Thyroid gland (tissue), 4 donors: ENCODE results near the gene CDC27. TPM values are rescaled to one million over a fixed set of nuclear protein-coding genes. Genes with fewer than 3 reads are reported as not detected.
"Not testable (repeated sequence)": the region's sequence is repeated elsewhere in the genome, so short reads cannot be mapped to it uniquely, and the experiment has no call there.

Experiments
- DNase-seq, 2 donors: peaks; one replicate each; pipeline ENCODE4 v3.0.0-alpha.2; 2019
- H3K27ac ChIP-seq, 3 donors: fragments of 200-600 bp; sonication (generic); 1 replicate in 2 of 3; 2 replicates in 1 of 3; pipeline ENCODE4 v1.5.1; 2016 to 2019; ENCODE audit warnings: mild to moderate bottlenecking in 1 of 3, moderate library complexity in 1 of 3
- H3K27me3 ChIP-seq: fragments of 200-600 bp; sonication (generic); one replicate; pipeline ENCODE4 v1.5.1; 2019
- H3K36me3 ChIP-seq, 2 donors: fragments of 200-600 bp; sonication (generic); one replicate each; pipeline ENCODE4 v1.5.1; 2016 to 2019
- H3K4me1 ChIP-seq, 2 donors: fragments of 200-600 bp; sonication (generic); one replicate each; pipeline ENCODE4 v1.5.1; 2017 to 2019
- H3K4me3 ChIP-seq, 3 donors: fragments of 200-600 bp; sonication (generic); replicated peaks in 1 of 3; 1 replicate in 2 of 3; 2 replicates in 1 of 3; pipeline ENCODE4 v1.5.1; 2016; ENCODE audit warnings: mild to moderate bottlenecking in 1 of 3
- H3K9me3 ChIP-seq: fragments of 200-600 bp; sonication (generic); one replicate; pipeline ENCODE4 v1.5.1; 2017
- POLR2A ChIP-seq, 2 donors: fragments of 450-650 bp; IDR thresholded peaks; one replicate each; pipeline ENCODE4 v1.6.1; 2017; ENCODE audit warnings: antibody characterized with exemption in 2 of 2, mild to moderate bottlenecking in 2 of 2, moderate library complexity in 1 of 2
- WGBS, 2 donors: methylation state at CpG; one replicate each; pipeline ENCODE4 v1.1.5; 2017; 5-methylcytosine and 5-hydroxymethylcytosine counted together
- intact Hi-C: fragments of 100-400 bp; cut with DNase I; formaldehyde crosslinking; loops from one replicate; pipeline ENCODE4 v1.15.1; 2023
- total RNA-seq, 4 donors: library from RNA; depleted of rRNA; stranded (reverse); fragments of >200 nt; gene quantifications; one replicate each; pipeline ENCODE4 v1.2.3, GENCODE V29; 2016
- TF ChIP-seq, protein P1 (sequence below), 6 experiments: fragments of 200-600 bp in 3 of 6; fragments of 450-650 bp in 3 of 6; sonication (generic) in 3 of 6; IDR thresholded peaks; one replicate each; pipeline ENCODE4 v1.5.1; 2016 to 2019; ENCODE audit warnings: antibody characterized with exemption in 6 of 6, mild to moderate bottlenecking in 2 of 6, inconsistent platforms in 1 of 6, moderate library complexity in 1 of 6

The CDC27 gene
- total RNA-seq, 4 donors from 2014 or later: 124 to 195 (median 181) TPM

DNA sequence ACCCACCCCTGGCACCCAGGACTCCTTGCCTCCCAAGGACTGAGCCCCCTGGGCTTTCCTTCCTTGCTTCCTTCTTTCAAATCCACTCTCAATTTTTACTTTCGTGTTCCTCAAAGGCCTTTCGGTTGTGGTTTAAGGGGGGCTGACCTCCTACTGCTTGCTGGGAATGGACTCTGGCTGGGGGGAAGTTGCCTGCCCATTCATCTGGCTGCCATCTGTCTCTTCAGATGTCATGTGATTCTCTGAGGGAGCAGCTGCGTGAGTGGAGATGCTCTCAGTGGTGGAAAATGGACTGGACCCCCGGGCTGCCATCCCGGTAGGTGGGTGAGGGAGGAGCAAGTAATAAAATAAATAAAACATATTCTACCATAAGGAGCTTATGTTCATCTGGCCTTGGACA is 116.2 kb downstream of the CDC27 start:
- H3K4me1 ChIP-seq: peaks cover 0 to 7% of the 10 kb centered on the region in 2 donors
- TF ChIP-seq POLR2A (IDR thresholded peaks at IDR 0.05): no peak
- TF ChIP-seq, protein P1, sequence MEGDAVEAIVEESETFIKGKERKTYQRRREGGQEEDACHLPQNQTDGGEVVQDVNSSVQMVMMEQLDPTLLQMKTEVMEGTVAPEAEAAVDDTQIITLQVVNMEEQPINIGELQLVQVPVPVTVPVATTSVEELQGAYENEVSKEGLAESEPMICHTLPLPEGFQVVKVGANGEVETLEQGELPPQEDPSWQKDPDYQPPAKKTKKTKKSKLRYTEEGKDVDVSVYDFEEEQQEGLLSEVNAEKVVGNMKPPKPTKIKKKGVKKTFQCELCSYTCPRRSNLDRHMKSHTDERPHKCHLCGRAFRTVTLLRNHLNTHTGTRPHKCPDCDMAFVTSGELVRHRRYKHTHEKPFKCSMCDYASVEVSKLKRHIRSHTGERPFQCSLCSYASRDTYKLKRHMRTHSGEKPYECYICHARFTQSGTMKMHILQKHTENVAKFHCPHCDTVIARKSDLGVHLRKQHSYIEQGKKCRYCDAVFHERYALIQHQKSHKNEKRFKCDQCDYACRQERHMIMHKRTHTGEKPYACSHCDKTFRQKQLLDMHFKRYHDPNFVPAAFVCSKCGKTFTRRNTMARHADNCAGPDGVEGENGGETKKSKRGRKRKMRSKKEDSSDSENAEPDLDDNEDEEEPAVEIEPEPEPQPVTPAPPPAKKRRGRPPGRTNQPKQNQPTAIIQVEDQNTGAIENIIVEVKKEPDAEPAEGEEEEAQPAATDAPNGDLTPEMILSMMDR (IDR thresholded peaks at IDR 0.05): no peak
- DNase-seq: no peak
- WGBS, 2 donors: 79 to 92% methylated on average over 5 of the region's 5 CpGs
- no peak overlapping the region for H3K4me3 ChIP-seq
- H3K9me3 ChIP-seq: no peaks in the 10 kb centered on the region
- H3K27ac ChIP-seq: no peak overlapping the region
- H3K27me3 ChIP-seq: no peaks in the 10 kb centered on the region
- no peaks in the 10 kb centered on the region for H3K36me3 ChIP-seq
- intact Hi-C loops: no loop called here

DNA sequence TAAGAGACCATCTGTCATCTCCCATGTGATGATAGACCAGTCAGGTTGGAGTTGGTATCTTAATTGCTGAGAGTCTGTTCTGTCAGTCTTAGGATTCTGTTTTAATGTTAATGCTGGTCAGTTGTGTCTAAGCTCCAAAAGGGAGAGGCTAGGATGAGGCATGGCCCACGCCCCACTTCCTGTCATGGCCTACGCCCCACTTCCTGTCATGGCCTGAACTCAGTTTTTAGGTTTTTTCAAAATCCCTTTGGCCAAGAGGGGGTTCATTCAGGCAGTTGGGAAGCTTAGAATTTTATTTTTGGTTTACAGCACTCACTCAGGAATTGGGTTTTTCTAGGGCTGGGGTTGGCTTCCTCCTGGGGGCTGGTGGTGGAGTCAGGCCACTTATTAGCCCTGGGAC is 117.9 kb downstream of the CDC27 start:
- H3K36me3 ChIP-seq, intact Hi-C loops, H3K4me3 ChIP-seq, H3K27me3 ChIP-seq, H3K9me3 ChIP-seq, DNase-seq: not testable (repeated sequence)
- Histone ChIP-seq H3K27ac (peak overlapping the region in 2 of 3 donors; percentile 47 to 61), H3K4me1 (peaks cover 6 to 14% of the 10 kb centered on the region in 2 donors)
- 89 to 100% methylated on average over 2 of the region's 2 CpGs for WGBS, 2 donors

DNA sequence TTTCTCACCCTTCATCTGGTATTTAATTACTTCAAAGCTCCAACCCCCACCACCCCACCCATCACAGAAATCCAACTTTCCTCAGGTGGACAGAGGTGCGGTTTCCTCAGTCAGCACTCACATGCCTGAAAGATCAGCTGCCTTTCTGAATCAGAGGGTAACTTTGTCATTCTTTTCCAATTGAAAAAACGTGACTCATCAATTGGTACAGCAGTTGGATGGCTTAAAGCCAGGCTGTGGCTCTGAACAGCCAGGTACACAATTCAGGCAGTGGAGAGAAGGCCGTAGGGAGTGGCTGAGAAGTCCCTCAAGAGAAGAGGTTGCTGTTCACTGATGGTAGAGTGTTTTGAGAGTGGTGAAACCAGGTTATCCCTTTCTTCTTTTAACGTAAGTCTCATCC is 118.8 kb downstream of the CDC27 start:
- H3K4me3 ChIP-seq, H3K27me3 ChIP-seq, intact Hi-C loops, H3K9me3 ChIP-seq, H3K36me3 ChIP-seq: not testable (repeated sequence)
- peak overlapping the region; percentile 25 to 74 (median 61) for H3K27ac ChIP-seq
- peak; percentile 78 to 83 for DNase-seq
- H3K4me1 ChIP-seq: peaks cover 6 to 14% of the 10 kb centered on the region in 2 donors
- 40 to 73% methylated on average over 4 of the region's 4 CpGs for WGBS, 2 donors

Other genes starting within 250 kb of the CDC27 start
- not detected for gene RPRML, start 210.0 kb downstream of the CDC27 start, total RNA-seq
- gene MYL4, start 20.1 kb upstream of the CDC27 start, total RNA-seq: 10 to 100 TPM in 1 of 4 donors, 1 to 10 TPM in 3; 5.2 to 11.0 (median 6.2) TPM
- 100 to 1,000 TPM; 102 to 260 (median 149) TPM for gene ITGB3, start 64.5 kb upstream of the CDC27 start, total RNA-seq
- gene EFCAB13, start 134.7 kb upstream of the CDC27 start, total RNA-seq: 10 to 100 TPM; 26.5 to 94.1 (median 48.1) TPM